Nephron progenitor cell (in vitro differentiated cells): ENCODE measurements around the gene POU2F2.
A peak's percentile ranks its signal among the peaks of the same experiment; 100 is the strongest.
"Not testable (repeated sequence)": the region's sequence is repeated elsewhere in the genome, so short reads cannot be mapped to it uniquely, and the experiment has no call there.

Experiments used
- DNase-seq: peaks from one replicate; pipeline ENCODE4 v3.0.0; 2021
- H3K27ac Mint-ChIP-seq: 2 replicates; pipeline ENCODE4 v1.8.0; 2021; ENCODE audit warnings: mild to moderate bottlenecking, moderate library complexity, mixed read lengths
- H3K27me3 Mint-ChIP-seq: 2 replicates; pipeline ENCODE4 v1.8.0; 2021; ENCODE audit warnings: mild to moderate bottlenecking, low read depth, mixed read lengths; ENCODE audit not compliant: poor library complexity
- H3K36me3 Mint-ChIP-seq: 2 replicates; pipeline ENCODE4 v1.8.0; 2021; ENCODE audit warnings: low read depth, mixed read lengths
- H3K4me1 Mint-ChIP-seq: 2 replicates; pipeline ENCODE4 v1.8.0; 2021; ENCODE audit warnings: mixed read lengths
- H3K4me3 Mint-ChIP-seq: 2 replicates; pipeline ENCODE4 v1.8.0; 2021; ENCODE audit warnings: mild to moderate bottlenecking, moderate library complexity, mixed read lengths
- H3K9me3 Mint-ChIP-seq: 2 replicates; pipeline ENCODE4 v1.8.0; 2021; ENCODE audit warnings: mild to moderate bottlenecking, moderate library complexity, mixed read lengths
- CTCF ChIP-seq: fragments of 200-600 bp; sonication (generic); IDR thresholded peaks from 2 replicates; pipeline ENCODE4 v1.5.0; 2021; ENCODE audit warnings: antibody characterized with exemption

POU2F2 gene

GRCh38 chr19:42109896-42110295, 22.4 kb downstream of the POU2F2 start:
- H3K27ac Mint-ChIP-seq, result no peak overlapping the region
- H3K4me1 Mint-ChIP-seq, result peaks cover 31% of the 10 kb centered on the region
- no peaks in the 10 kb centered on the region for H3K36me3 Mint-ChIP-seq
- no peak overlapping the region for H3K4me3 Mint-ChIP-seq
- TF ChIP-seq CTCF, result no peak
- DNase-seq, result no peak
- no peaks in the 10 kb centered on the region for H3K9me3 Mint-ChIP-seq
- peaks cover 47% of the 10 kb centered on the region for H3K27me3 Mint-ChIP-seq

- H3K27me3 Mint-ChIP-seq, result peaks cover 55% of the 10 kb centered on the region
- H3K4me3 Mint-ChIP-seq, result no peak overlapping the region
- H3K27ac Mint-ChIP-seq, result no peak overlapping the region
- H3K9me3 Mint-ChIP-seq, result no peaks in the 10 kb centered on the region
- H3K4me1 Mint-ChIP-seq, result peaks cover 23% of the 10 kb centered on the region
- TF ChIP-seq CTCF, result peak; percentile 100
- peak; percentile 89 for DNase-seq
- no peaks in the 10 kb centered on the region for H3K36me3 Mint-ChIP-seq
Observed at GRCh38 chr19:42108527-42109389, 23.5 kb downstream of the POU2F2 start.

- peaks cover 11% of the 10 kb centered on the region for H3K4me1 Mint-ChIP-seq
- DNase-seq, result no peak
- H3K4me3 Mint-ChIP-seq, result no peak overlapping the region
- TF ChIP-seq CTCF, result no peak
- H3K27me3 Mint-ChIP-seq, result peaks cover 56% of the 10 kb centered on the region
- H3K27ac Mint-ChIP-seq, result no peak overlapping the region
- no peaks in the 10 kb centered on the region for H3K9me3 Mint-ChIP-seq
- H3K36me3 Mint-ChIP-seq, result no peaks in the 10 kb centered on the region
Observed at GRCh38 chr19:42105368-42105767, 26.9 kb downstream of the POU2F2 start.

- DNase-seq, result no peak
- Mint-ChIP-seq H3K4me3 (no peak overlapping the region), H3K4me1 (peaks cover 3% of the 10 kb centered on the region), H3K9me3 (no peaks in the 10 kb centered on the region), H3K27me3 (peaks cover 49% of the 10 kb centered on the region), H3K36me3 (no peaks in the 10 kb centered on the region), H3K27ac (no peak overlapping the region)
- no peak for TF ChIP-seq CTCF
Observed at GRCh38 chr19:42102877-42103276, 29.4 kb downstream of the POU2F2 start.

- H3K27ac Mint-ChIP-seq, H3K36me3 Mint-ChIP-seq, DNase-seq, H3K9me3 Mint-ChIP-seq, H3K4me3 Mint-ChIP-seq: not testable (repeated sequence)
- Mint-ChIP-seq H3K4me1 (peaks cover 11% of the 10 kb centered on the region), H3K27me3 (peaks cover 48% of the 10 kb centered on the region)
Observed at GRCh38 chr19:42100241-42100640, 32.0 kb downstream of the POU2F2 start.

GRCh38 chr19:42099336-42099925, 32.8 kb downstream of the POU2F2 start:
- Mint-ChIP-seq H3K27me3 (peaks cover 46% of the 10 kb centered on the region), H3K4me1 (peaks cover 15% of the 10 kb centered on the region), H3K4me3 (no peak overlapping the region), H3K36me3 (no peaks in the 10 kb centered on the region), H3K9me3 (no peaks in the 10 kb centered on the region), H3K27ac (no peak overlapping the region)
- DNase-seq, result no peak
- TF ChIP-seq CTCF, result no peak
